ENCODE measurements around the gene LAMP5.

GRCh38 chr20:9500121-9500520 is 14.3 kb upstream of the LAMP5 start:
- TF ChIP-seq ZNF462 (CRISPR knock-in tag; IDR thresholded peaks at IDR 0.05) (no peak), STAT1 (IDR thresholded peaks at IDR 0.05; ENCODE audit: unreplicated experiment) (no peak), CTCF (conservative IDR thresholded peaks at IDR 0.05; ENCODE audit: low read depth in 2 of 2) (no peak), ZNF331 (CRISPR knock-in tag; IDR thresholded peaks at IDR 0.05; ENCODE audit: low read depth) (no peak), EZH2phosphoT487 (IDR thresholded peaks at IDR 0.05; ENCODE audit: unreplicated experiment) (no peak), CREB1 (CRISPR knock-in tag; IDR thresholded peaks at IDR 0.05; ENCODE audit: low read depth) (no peak), EZH2 (IDR thresholded peaks at IDR 0.05; ENCODE audit: low read depth, unreplicated experiment) (no peak), JUNB (IDR thresholded peaks at IDR 0.05; ENCODE audit: unreplicated experiment) (no peak), POLR2AphosphoS5 (IDR thresholded peaks at IDR 0.05; ENCODE audit: low read depth) (no peak), ETS1 (IDR thresholded peaks at IDR 0.05) (no peak), REST (IDR thresholded peaks at IDR 0.05; ENCODE audit: unreplicated experiment) (no peak), ZNF114 (CRISPR knock-in tag; IDR thresholded peaks at IDR 0.05) (no peak), NANOG (IDR thresholded peaks at IDR 0.05; ENCODE audit: borderline replicate concordance) (no peak)

All from GM23338 (cell line).